Measurements from ENCODE around the gene ADCK1. TPM values are rescaled to one million over a fixed set of nuclear protein-coding genes. Genes with fewer than 3 reads are reported as not detected.

The ADCK1 gene
- total and polyA plus RNA-seq, 2 donors (not counting 3 experiments of a cell fraction or from before 2014, with no cell fraction given) = 4.2 to 6.9 TPM

GRCh38 chr14:77822741-77823140, 22.8 kb downstream of the ADCK1 start:
- ChIA-PET CTCF (interaction anchor here (0.8 kb wide), 1 partner anchor 22 kb away, joined by 3 read pairs; no protein-coding TSS in a partner anchor), POLR2A (no interaction called here)
- BruUV-seq (replicated peaks) = no TSS peak
- no peak for TF ChIP-seq GATA2 (IDR thresholded peaks at IDR 0.05; ENCODE audit: insufficient read depth, insufficient read length, low read depth, low read length)
- no peak for TF ChIP-seq CTCF (IDR thresholded peaks at IDR 0.05; ENCODE audit: extremely low read depth in 1 of 2, insufficient read depth in 1 of 2, low read depth in 1 of 2, low read length in 2 of 2)
- TF ChIP-seq JUN (IDR thresholded peaks at IDR 0.05; ENCODE audit: borderline replicate concordance, insufficient read depth, insufficient read length, low read depth) = no peak
- TF ChIP-seq FOS (IDR thresholded peaks at IDR 0.05; ENCODE audit: borderline replicate concordance, insufficient read depth, low read length) = no peak
- TF ChIP-seq MAX (IDR thresholded peaks at IDR 0.05; ENCODE audit: insufficient read depth, insufficient read length) = no peak
- TF ChIP-seq EZH2 (IDR thresholded peaks at IDR 0.05; ENCODE audit: borderline replicate concordance, low read depth, low read length, severe bottlenecking) = no peak
- TF ChIP-seq POLR2AphosphoS5 (IDR thresholded peaks at IDR 0.05; ENCODE audit: insufficient read depth, low read depth, low read length) = no peak
- TF ChIP-seq MYC (IDR thresholded peaks at IDR 0.05; ENCODE audit: low read depth, low read length) = no peak
- TF ChIP-seq POLR2A (IDR thresholded peaks at IDR 0.05; ENCODE audit: low read depth, low read length) = no peak
- no peak overlapping the region for H3K4me2 ChIP-seq (ENCODE audit: insufficient read depth, low read length)
- no peak overlapping the region for H3K4me3 ChIP-seq (replicated peaks in 1 of 3; ENCODE audit: insufficient read depth in 1 of 3, low read depth in 1 of 3, low read length in 3 of 3)
- no peaks in the 10 kb centered on the region for H3K9me3 ChIP-seq (replicated peaks; ENCODE audit: control insufficient read depth, insufficient read depth, low read length)
- dilution Hi-C loops (cut with MboI; ENCODE audit: extremely low pct_ligation_motif_present, low sequenced_read_pairs) = no loop called here
- DNase-seq (ENCODE audit: low read depth, low spot score) (no peak), FAIRE-seq (no peak)
- no peak overlapping the region for H3K27ac ChIP-seq (ENCODE audit: insufficient read depth, low read depth, low read length)
- H3K9me1 ChIP-seq (replicated peaks; ENCODE audit: control insufficient read depth, extremely low read depth, insufficient read depth, low read length) = no peaks in the 10 kb centered on the region
- no peak overlapping the region for H2AFZ ChIP-seq (ENCODE audit: low read depth, low read length)
- H3K9ac ChIP-seq (replicated peaks; ENCODE audit: extremely low read depth, insufficient read depth, low read length) = no peak overlapping the region
- no peaks in the 10 kb centered on the region for H3K4me1 ChIP-seq (ENCODE audit: control insufficient read depth, extremely low read depth, insufficient read depth, low read length)
- no peaks in the 10 kb centered on the region for H3K79me2 ChIP-seq (ENCODE audit: control insufficient read depth, insufficient read depth, low read length)
- H4K20me1 ChIP-seq (replicated peaks; ENCODE audit: control insufficient read depth, extremely low read depth, insufficient read depth, low read length) = no peaks in the 10 kb centered on the region
- intact Hi-C loops (cut with micrococcal nuclease) = no loop called here
- peaks cover 0 to 4% of the 10 kb centered on the region in 2 experiments for H3K36me3 ChIP-seq (ENCODE audit: control insufficient read depth in 2 of 2, extremely low read depth in 1 of 2, insufficient read depth in 2 of 2, low read length in 2 of 2)
- H3K27me3 ChIP-seq (ENCODE audit: control insufficient read depth in 2 of 2, insufficient read depth in 2 of 2, low read length in 2 of 2) = no peaks in the 10 kb centered on the region
